ENCODE data around the gene LHB. TPM values are rescaled to one million over a fixed set of nuclear protein-coding genes. Genes with fewer than 3 reads are reported as not detected.

LHB gene
- total and polyA plus RNA-seq, 2 of the 4 experiments (the other 2 are of a cell fraction): not detected

GRCh38 chr19:49020342-49020741, 3.5 kb upstream of the LHB start:
- Histone ChIP-seq H3K18ac (ENCODE audit: low read depth, low read length) (no peak overlapping the region), H3K79me1 (ENCODE audit: low read depth in 1 of 2, low read length in 2 of 2) (no peaks in the 10 kb centered on the region; a peak in 1 of 4 replicates), H4K20me1 (ENCODE audit: insufficient read depth, low read length) (no peaks in the 10 kb centered on the region), H3K27ac (ENCODE audit: insufficient read depth, low read length) (no peak overlapping the region), H3K4me3 (ENCODE audit: insufficient read depth, low read depth, low read length) (no peak overlapping the region), H3K4me2 (ENCODE audit: low read depth, low read length) (no peak overlapping the region), H4K91ac (ENCODE audit: insufficient read depth, low read depth, low read length) (no peak overlapping the region), H3K4ac (ENCODE audit: low read depth, low read length) (no peak overlapping the region), H4K5ac (ENCODE audit: low read depth, low read length) (no peak overlapping the region), H2BK20ac (ENCODE audit: low read depth, low read length) (no peak overlapping the region), H3K14ac (replicated peaks; ENCODE audit: low read depth, low read length) (no peak overlapping the region), H3K9ac (ENCODE audit: low read depth, low read length) (no peak overlapping the region), H2BK120ac (ENCODE audit: low read depth, low read length) (no peak overlapping the region), H3K9me3 (ENCODE audit: control insufficient read depth, insufficient read depth, low read length) (no peaks in the 10 kb centered on the region), H3K36me3 (ENCODE audit: control insufficient read depth, insufficient read depth, low read length) (peaks cover 8% of the 10 kb centered on the region), H3K56ac (ENCODE audit: extremely low read depth, insufficient read depth, low read length) (no peak overlapping the region), H2AFZ (replicated peaks; ENCODE audit: low read length, poor library complexity) (no peak overlapping the region), H2AK9ac (replicated peaks; ENCODE audit: low read depth, low read length, poor library complexity) (no peak overlapping the region), H3K27me3 (ENCODE audit: control insufficient read depth, insufficient read depth, low read length) (peaks cover 2% of the 10 kb centered on the region; the same call in 1 of the 2 replicates), H3K4me1 (ENCODE audit: control insufficient read depth, insufficient read depth, low read length) (peaks cover 5% of the 10 kb centered on the region; the same call in 1 of the 2 replicates), H2BK5ac (ENCODE audit: low read depth, low read length, poor library complexity, severe bottlenecking) (no peak overlapping the region), H2BK15ac (ENCODE audit: low read depth, low read length) (no peak overlapping the region), H3K23ac (ENCODE audit: low read depth, low read length) (no peak overlapping the region), H3K9me1 (ENCODE audit: insufficient read depth, low read length) (0 out of 2 replicates have a peak, but pooled peaks cover 3% of the 10 kb centered on the region), H2AK5ac (ENCODE audit: low read depth, low read length) (no peak overlapping the region), H4K8ac (ENCODE audit: low read depth in 2 of 2, low read length in 2 of 2) (no peak overlapping the region)
- DNase-seq (no peak), ATAC-seq (ENCODE audit: low read depth) (no peak)
- ChIA-PET CTCF (no interaction called here), POLR2A (ENCODE audit: unreplicated experiment) (no interaction called here)
- intact Hi-C loops (cut with micrococcal nuclease): no loop called here
- WGBS, 2 experiments (ENCODE audit: extremely low coverage in 2 of 2, insufficient read length in 1 of 2): no CpG with 5 or more reads among the region's 11 CpGs
- dilution Hi-C loops (cut with HindIII; ENCODE audit: low sequenced_read_pairs, unreplicated experiment): no loop called here
- in situ Hi-C loops (cut with MboI; ENCODE audit: low sequenced_read_pairs): no loop called here
- BruUV-seq (replicated peaks): no TSS peak
- TF ChIP-seq MAFK (IDR thresholded peaks at IDR 0.05; ENCODE audit: low read depth, low read length) (no peak), MXI1 (IDR thresholded peaks at IDR 0.05; ENCODE audit: borderline replicate concordance, low read depth, low read length) (no peak), CHD1 (IDR thresholded peaks at IDR 0.05; ENCODE audit: low read depth, low read length) (no peak), MAZ (IDR thresholded peaks at IDR 0.05; ENCODE audit: borderline replicate concordance, low read depth, low read length) (no peak), POLR2A (IDR thresholded peaks at IDR 0.05; ENCODE audit: low read depth, low read length) (no peak)

All from IMR-90 (cell line).